BE2C (cell line): ENCODE results near the gene MVB12B.
"Not testable (repeated sequence)": the region's sequence is repeated elsewhere in the genome, so short reads cannot be mapped to it uniquely, and the experiment has no call there.

ENCODE experiments used
- DNase-seq: peaks from one replicate; pipeline ENCODE4 v3.0.0-alpha.2; 2020
- H3K27me3 ChIP-seq: fragments of 250-450 bp; sonication (Bioruptor Pico); 2 replicates; pipeline ENCODE4 v1.5.1; 2020; ENCODE audit warnings: mild to moderate bottlenecking
- H3K36me3 ChIP-seq: fragments of 250-450 bp; sonication (Bioruptor Pico); 2 replicates; pipeline ENCODE4 v1.5.1; 2020; ENCODE audit warnings: mild to moderate bottlenecking
- H3K4me1 ChIP-seq: fragments of 250-450 bp; sonication (Bioruptor Pico); 2 replicates; pipeline ENCODE4 v1.5.1; 2020
- H3K4me3 ChIP-seq: 2 replicates; pipeline ENCODE4 v1.5.1; 2011; ENCODE audit warnings: low read depth, low read length
- H3K9me3 ChIP-seq: fragments of 250-450 bp; sonication (Bioruptor Pico); 2 replicates; pipeline ENCODE4 v1.5.1; 2020
- CTCF ChIP-seq: IDR thresholded peaks from 2 replicates; pipeline ENCODE4 v1.5.1; 2012; ENCODE audit warnings: mild to moderate bottlenecking, low read depth, low read length

The MVB12B gene

GRCh38 chr9:126551812-126552211, 225.2 kb downstream of the MVB12B start:
- no peak for TF ChIP-seq CTCF
- no peak for DNase-seq
- H3K36me3 ChIP-seq: no peaks in the 10 kb centered on the region
- H3K9me3 ChIP-seq: no peaks in the 10 kb centered on the region
- H3K27me3 ChIP-seq: no peaks in the 10 kb centered on the region
- peaks cover 37% of the 10 kb centered on the region for H3K4me1 ChIP-seq
- H3K4me3 ChIP-seq: no peak overlapping the region

- DNase-seq: no peak
- H3K4me3 ChIP-seq: no peak overlapping the region
- H3K36me3 ChIP-seq: no peaks in the 10 kb centered on the region
- TF ChIP-seq CTCF: no peak
- H3K4me1 ChIP-seq: peaks cover 27% of the 10 kb centered on the region
- no peaks in the 10 kb centered on the region for H3K9me3 ChIP-seq
- H3K27me3 ChIP-seq: no peaks in the 10 kb centered on the region
Measured at GRCh38 chr9:126554292-126554691, 227.7 kb downstream of the MVB12B start.

GRCh38 chr9:126555421-126555820, 228.8 kb downstream of the MVB12B start:
- H3K36me3 ChIP-seq, H3K9me3 ChIP-seq, H3K27me3 ChIP-seq, DNase-seq, H3K4me3 ChIP-seq: not testable (repeated sequence)
- TF ChIP-seq CTCF: peak; percentile 39
- peaks cover 20% of the 10 kb centered on the region for H3K4me1 ChIP-seq
